GM21526 (cell line): ENCODE measurements around the gene XIRP1.
A peak's percentile ranks its signal among the peaks of the same experiment; 100 is the strongest.

Source experiments
- ATAC-seq: cut with Tn5 transposase; IDR thresholded peaks from one replicate; pipeline ENCODE4 v1.9.1; 2021; ENCODE audit warnings: moderate library complexity; ENCODE audit not compliant: unreplicated experiment, low FRiP score

XIRP1 gene

DNA sequence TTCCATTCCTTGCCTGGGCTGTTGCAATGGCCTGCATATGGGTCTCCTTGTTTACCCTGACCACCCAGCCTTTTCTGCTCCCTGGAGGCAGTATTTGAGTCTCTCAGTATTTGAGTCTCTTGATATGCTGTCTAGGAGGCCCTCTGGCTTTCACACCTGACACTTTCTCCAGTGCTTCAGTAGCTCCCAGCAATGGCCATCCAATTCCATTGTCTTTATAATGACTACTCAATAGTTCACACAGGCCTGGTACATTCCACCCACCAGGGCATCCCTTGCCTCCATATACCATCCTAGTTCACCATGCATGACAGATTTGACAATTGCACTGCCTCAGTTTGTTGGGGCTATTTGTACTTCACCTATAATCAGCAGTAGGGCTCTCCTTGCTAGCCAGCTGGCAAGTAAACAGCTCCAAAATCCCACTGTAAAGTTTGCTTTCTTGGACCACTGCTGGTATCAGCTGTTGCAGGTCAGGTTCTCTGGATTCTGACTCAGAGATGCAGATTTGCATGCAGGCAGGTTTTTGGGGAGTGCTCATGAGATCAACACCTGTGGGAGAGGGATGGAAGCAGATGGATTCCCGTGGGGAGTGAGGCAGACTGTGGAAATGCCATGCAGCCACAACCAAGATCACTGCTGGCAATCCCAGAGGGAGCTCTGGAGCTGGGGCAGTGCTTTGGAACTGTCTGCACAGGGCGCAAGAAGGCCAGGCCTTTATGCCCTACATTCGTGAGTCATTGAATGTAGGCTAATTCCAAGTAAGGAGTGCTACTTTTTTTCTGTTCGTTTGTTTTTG lies 19.1 kb upstream of the XIRP1 start:
- ATAC-seq: no peak

DNA sequence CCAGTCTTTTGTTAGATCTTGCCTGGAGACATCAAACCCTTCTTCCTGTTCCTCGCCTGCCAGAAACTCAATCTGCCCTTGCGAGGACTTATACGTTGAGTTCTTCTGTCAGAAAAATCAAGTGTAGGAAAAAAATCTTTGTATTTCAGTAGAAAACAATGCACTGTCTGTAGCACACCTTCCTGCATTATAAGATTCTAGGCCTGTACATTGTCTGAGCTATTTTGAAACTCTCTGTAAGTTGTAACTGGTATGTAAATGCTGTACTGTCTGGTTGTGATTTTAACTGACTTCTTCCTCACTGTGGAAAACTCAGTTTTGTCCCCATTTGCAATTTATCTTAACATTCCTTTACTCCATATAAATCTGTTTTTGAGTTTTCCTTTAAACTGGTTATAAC lies 17.7 kb upstream of the XIRP1 start:
- no peak for ATAC-seq

DNA sequence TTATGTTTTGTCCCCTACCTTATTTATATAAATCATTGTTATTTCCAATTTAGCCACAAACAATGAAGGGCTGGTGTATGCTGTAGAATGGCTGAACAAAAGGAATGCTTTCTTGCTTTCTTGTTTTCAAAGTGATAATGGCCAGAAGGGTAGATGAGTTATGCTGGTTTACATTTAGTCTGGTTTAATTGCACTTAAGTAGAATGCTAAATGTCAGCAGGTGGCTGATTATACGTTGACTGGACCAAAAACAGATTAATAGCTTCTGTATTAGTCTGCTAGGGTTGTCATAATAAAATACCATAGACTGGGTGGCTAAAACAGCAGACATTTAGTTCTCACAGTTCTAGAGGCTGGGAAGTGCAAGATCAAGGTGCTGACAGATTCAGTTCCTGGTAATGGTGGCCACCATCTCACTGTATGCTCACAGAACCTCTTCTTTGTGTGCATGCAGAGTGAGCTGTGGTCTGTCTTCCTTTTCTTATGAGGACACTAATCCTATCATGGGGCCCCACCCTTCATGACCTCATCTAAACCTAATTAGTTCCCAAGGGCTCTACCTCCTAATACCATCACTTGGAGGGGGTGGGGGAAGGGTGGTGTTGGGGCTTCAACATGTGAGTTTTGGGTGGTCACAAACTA lies 17.1 kb upstream of the XIRP1 start:
- ATAC-seq: no peak

DNA sequence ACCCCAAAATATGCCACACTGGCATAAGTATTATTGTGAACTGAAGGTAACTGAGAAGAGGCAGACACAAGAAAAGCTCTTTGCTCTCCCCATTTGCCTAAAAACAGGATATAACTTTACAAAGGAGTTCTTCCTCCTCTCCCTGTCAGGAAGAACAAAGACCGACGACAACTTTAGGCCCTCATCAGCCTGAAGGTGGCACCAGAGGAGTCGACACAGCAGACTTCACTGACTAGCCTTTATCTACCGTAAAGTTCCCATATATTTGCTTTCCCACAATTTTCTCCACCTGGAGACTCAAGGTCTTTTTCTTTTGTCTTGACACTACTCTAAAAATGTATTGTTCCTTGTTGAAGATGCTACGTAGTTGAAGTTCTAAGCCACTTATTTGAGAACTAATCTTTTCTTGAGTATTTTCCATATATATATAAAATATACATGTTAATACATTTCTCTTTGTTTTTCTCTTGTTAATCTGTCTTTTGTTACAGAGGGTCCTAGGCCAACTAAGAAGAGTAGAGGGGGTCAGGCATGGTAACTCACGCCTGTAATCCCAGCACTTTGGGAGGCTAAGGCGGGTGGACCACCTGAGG lies 16.2 kb upstream of the XIRP1 start:
- peak; percentile 61 for ATAC-seq

DNA sequence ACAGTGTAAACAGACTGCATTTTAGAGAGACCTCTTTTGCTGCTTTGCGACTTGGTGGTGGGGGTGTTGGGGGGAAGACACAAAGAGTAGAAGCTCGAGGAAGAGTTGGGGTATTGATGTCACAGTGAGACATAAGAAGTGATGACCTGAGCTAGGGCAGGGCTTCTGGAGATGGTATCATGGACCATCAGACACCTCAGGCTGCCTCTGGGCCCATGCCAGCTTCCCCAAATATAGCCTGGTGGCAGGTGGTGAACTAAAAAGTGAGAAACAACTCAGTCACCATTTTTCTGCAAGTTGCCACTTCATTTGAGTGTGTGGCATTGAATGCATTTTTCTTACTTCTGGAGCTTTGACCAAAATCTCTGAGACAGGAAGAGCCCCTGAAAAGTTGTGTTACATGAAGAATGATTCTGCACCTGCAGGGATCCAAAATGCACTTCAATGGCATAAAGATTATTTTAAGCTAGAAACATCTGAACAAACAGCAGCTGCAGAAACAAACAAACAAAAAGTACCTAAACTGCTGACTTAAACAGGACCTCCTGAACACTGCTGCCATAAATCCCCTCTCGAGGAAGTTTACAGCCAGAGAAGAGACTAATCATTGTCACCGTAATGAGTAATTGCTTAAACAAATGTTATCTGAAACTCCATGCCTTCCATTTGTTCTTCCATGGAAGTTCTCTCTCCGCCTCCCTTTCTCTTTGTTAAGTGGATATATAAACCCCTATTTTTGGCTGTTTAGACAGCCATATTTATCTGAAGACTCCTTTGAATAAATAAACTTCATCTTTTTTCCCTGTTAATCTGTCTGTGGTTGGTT lies 15.2 kb upstream of the XIRP1 start:
- ATAC-seq: no peak

DNA sequence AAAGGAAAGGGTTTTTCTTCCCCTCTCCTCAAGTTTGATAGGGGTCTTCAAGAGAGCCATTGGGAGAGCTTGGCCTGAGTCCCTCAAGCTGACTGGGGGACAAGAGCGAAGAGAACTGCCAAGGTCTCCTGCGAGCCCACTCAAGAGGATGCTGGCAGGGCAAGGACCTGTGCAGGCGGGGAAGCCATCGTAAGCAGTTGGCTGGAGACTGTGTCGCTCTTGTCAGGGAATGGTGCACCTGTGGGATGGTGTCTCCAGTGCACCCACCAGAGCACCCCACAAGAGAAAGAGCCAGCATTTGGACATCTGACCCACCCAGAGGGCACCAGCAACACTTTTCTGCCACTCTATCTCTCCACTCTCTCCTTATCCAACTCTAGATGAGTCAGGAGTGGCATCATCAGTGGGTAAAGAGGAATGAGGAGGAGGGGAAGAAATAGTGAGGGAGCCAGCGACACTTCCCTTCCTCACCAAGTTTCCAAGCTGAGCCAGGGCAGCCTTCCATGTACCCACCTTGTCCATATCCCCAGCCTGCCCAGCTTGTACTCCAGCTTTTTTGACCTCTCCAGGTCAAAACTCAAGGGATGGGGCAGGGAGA lies 13.6 kb upstream of the XIRP1 start:
- ATAC-seq: no peak

DNA sequence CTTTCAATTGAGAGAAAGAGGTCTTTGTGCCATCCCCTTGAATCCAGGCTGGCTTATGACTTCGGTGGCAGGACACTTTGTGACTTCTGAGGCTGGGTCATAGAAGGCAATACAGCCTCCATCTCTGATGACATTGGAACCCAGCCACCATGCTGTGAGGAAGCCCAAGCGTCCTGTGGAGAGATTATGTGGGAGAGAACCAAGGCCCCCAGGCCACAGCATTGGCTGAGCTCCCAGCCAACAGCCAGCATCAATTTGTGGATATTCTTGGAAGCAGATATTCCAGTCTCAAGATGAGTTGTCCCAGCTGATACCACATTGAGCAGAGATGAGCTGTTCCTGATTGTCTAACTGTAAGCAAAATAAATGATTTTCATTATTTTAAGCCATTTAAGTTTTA lies 12.7 kb upstream of the XIRP1 start:
- ATAC-seq: no peak

DNA sequence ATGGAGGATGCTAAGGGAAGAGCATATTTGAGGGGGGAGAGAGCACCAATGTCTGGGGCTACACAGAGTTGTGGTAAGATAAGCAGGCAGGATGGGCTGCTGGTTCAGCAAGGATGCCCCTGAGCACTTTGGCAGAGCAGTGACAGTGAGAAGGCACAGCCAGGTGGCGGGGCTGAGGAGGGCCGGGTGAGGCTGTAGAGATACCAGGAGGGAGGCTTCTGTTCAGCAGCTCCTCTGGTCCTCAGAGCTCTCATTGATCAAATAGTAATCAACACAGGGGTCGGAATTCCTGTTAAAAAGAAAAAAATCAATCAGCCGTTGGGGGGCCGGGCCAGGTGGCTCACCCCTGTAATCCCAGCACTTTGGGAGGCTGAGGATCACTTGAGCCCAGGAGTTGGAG lies 11.5 kb upstream of the XIRP1 start:
- no peak for ATAC-seq

DNA sequence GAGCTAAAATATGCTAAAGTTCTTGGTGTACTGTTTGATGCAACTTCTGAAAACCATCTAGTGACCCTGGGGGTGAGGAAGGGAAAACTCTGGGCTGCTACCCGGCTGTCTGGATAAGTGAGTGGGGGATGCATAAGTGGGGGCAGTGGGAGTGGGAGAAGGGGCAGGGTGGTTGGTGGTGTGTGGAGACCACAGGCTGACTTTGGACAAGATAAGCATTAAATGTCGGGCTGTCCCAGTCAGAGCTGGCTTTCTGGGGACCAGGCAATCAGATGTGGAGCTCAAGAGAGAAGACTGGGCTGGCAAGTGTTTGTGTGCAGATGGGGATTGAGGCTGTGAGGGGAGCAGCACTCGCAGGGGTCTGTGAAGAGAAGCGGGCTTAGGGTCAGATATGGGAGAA lies 11.0 kb upstream of the XIRP1 start:
- no peak for ATAC-seq

DNA sequence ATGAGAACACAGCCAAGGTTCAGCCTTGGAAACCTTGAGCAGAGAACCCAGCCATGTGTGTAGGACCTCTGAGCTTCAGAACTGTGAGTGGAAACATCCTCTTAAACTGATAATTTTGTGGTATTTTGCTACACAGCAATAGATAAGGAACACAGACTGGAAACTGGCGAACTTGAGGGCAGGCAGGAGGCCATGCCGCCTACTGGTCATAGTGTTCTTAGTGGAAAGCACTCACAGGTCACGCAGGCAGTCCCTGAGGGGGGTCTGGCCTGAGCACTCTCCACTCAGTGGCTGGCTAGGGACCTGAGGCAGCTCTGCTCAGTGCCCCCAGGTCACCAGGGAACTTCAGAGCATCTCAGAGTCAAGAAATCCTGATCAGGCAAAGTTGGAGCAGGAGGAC lies 9.7 kb upstream of the XIRP1 start:
- no peak for ATAC-seq

DNA sequence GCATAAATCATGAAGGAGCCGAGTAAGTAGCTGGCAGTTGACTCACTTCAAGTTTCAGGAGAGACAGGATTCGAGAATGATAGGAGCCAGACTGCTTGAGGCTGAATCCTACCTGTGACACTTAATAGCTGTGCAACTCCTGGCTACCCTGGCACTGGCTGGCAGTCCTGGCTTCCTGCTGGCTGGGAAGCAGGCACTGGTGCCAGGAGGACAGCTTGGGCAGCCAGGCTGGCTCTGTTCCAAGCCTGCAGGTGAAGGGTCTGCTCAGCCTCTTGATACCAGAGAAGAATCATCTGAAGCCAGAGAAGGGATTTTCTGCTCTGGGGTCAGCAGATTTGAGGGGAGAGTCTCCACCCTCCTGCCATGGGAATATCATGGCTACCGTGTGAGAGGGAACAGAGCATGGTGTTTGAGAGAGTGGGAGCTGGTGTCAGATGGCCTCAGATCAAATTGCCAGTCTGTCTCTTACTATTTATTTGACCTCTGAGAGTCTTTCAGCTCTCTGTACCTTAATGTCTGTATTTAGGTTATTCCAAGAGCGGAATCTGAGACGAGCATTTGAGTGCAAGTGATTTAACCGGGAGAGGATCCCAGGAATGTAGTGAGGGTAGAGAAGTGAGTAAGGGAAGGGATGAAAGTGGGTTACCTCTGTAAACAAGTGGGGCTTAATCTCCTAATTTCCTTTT lies 4.4 kb upstream of the XIRP1 start:
- no peak for ATAC-seq

DNA sequence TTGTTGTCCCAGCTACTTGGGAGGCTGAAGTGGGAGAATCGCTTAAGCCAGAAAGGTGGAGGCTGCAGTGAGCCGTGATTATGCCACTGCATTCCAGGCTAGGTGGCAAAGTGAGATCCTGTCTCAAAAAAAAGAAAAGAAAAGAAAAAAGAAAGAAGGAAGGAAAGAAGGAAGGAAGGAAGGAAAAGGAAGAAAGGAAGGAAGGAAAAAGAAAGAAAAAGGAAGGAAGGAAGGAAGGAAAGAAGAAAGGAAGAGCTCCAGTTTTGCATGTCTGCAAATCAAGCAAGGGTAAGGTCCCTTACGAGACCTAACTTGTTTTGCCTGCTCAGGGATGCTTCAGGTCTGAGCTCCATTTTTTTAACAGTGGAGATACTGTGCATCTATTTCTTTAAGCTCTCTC lies 3.6 kb upstream of the XIRP1 start:
- no peak for ATAC-seq

DNA sequence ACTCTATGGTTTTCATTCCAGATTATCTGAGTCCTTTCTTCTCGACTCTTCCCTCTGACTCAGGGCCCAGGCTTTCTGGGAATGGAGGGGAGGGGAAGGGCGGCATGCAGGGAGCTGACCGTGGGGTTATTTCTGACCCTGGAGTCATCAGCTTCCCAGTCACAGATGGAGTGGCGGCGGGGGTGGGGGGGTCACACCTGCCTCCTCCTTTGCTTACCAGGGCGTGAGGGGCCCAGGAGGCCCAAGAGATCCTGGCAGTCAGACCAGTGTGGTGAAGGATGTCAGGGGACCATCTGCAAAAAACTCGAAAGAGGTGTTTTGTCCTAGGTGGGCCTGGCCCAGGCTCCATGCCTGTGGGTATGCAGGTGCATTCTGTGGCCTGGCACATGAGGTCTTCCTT lies 996 bp upstream of the XIRP1 start:
- ATAC-seq: no peak

DNA sequence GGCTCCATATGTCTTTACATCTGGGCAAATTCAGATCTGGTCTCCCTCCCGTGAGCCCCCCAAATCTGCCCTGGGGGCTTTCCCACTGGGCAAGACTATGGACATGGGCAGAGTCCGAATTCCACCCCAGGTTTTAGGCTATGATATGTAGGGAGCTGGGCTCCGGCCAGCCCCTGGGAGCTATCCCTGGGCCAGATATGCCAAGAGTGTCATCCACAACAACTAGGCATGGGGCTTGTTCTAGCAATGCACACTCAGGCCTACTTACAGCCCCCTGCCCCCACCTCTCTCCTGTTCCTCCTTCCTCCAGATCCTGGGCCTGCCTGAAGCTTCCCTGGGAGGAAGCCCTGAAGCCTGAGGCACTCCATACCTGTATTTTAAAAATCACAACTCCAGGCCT lies 622 bp downstream of the XIRP1 start:
- no peak for ATAC-seq

DNA sequence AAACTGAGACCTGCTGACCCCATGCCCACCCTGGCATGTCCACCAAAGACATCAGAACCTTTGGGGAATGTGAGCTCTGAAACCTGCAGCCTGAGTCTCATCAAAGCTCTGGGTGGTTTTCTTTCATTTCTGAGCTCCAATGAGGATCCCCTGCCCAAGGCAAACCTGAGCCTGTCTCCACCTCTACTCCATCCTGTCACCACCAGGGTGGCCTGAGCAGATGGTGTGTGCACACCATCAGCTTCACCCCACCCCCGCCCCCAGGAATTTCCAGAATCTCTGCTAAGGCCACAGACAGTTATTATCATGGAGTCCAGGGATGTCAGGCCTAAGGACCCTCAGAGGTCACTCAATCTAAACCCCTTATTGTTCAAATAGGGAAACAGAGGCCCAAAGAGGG lies 1.3 kb downstream of the XIRP1 start:
- no peak for ATAC-seq

DNA sequence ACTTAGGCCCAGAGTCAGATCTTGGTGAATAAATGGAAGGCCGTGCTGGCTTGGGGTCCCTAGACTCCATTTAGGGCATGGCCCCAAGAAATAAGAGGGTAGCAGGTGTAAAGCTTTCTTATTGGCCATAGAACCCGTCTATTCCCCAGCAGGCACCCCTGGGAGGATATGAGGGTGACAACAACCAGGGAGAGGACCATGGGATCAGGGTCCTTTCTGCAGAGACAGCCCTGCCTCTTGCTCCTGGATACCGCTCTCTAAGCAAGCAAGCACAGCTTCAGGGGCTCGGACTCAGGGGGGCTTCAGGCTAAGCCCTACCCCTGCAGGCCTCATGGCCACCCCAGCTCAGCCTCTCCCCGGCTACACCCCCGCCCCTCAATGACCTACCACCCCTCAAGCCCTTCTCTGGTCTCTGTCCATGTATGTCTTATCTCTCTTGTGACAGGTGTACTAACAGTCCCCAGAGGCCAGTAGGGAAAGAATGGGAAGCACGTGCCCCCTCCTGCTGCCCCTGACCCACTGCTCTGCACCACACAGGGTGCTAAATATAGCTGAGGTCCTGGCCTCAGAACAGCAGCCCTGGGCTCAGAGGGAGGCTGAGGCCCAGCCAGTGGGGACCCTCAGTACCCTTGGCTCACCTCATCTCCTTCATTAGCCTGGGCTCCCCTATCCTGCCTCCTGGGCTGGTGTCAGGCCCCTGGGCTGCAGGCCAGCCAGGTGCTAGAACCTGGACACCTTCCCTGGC lies 1.9 kb downstream of the XIRP1 start:
- no peak for ATAC-seq

DNA sequence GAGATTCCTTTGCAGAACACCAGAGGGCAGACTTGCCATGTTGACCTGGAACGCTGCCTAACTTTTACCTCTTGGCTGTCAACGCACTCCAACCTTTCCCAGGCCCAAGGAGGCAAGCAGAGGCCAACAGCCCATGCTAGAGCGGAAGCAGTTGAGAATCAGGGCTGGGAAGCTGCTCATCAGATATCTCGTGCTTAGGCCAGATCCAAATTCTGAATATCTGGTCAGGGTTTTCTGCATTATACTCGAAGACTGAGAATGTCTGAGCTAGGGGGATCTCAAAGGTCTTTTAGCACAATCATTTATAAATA lies 2.5 kb downstream of the XIRP1 start:
- ATAC-seq: no peak

DNA sequence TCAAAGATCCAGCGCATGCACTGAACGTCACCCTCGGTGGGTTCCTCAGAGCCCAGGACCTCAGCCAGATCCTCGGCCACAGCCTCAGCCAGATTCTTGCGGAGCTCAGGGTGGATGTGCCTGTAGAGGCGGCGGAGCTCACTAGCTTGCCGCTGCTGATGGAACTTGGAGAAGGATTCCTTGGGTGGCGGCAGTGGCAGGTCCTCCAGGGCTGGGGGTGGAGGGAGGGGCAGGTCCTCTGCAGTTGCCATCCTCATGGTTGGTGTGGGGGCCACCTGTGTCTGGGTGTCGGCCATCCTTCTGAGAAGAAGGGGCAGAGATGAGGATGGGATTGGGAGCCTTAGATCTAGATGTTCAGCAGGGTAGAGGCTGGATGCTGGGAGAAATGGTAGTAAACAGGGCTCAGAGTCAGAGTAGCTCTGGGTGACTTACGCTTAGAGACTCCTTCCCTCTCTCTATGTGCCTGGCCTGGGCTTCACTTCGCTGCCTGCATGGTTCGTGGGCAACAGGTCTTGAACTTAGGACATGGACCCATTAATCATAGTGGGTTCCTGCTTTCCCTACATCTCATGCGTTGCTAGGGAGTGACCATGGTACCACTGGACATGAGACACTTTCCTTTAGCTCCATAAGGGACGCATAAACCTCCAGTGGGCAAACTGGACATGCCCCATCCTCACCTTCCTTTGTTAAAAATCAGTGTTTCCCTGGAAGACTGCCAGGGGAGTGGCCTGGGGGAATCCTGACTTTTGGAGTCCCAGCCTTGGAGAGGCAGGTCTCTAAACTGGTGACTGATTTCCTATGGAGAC lies 3.0 kb downstream of the XIRP1 start:
- no peak for ATAC-seq
